ENCODE data around the gene COL9A1. TPM values are rescaled to one million over a fixed set of nuclear protein-coding genes. Genes with fewer than 3 reads are reported as not detected.

Gene COL9A1
- polyA plus RNA-seq, 3 donors: not detected

DNA sequence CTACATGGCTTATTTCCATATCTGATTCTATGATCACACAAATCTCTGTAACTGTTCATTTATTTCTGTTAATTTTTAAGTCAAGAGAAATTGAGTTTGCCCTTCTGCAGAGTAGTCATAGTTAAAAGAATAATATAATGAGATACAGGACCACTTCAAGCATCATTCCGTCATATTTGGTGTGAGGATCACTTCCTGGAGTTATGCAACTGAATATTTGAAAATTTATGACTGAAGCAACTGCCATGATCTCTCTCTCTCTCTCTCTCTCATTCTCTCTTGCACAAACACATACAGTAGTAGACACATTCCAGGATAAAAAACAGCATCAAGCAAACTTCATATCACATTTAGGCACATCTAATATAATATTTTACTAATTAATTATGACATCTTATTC, 116.4 kb downstream of the COL9A1 start:
- Histone ChIP-seq H3K27ac (ENCODE audit: low read depth in 1 of 2, low read length in 2 of 2) (no peak overlapping the region), H3K9ac (ENCODE audit: insufficient read depth, low read length, poor library complexity, severe bottlenecking) (no peak overlapping the region), H4K20me1 (ENCODE audit: insufficient read depth, low read length) (no peaks in the 10 kb centered on the region), H3K9me3 (replicated peaks in 1 of 2; ENCODE audit: control insufficient read depth in 1 of 2, insufficient read depth in 1 of 2, low read length in 2 of 2) (no peaks in the 10 kb centered on the region), H3K4me2 (replicated peaks; ENCODE audit: extremely low read depth, low read length, poor library complexity, severe bottlenecking) (no peak overlapping the region), H2AFZ (ENCODE audit: insufficient read depth, low read depth, low read length, poor library complexity, severe bottlenecking) (no peak overlapping the region), H3K79me2 (ENCODE audit: insufficient read depth, low read length) (no peaks in the 10 kb centered on the region), H3K4me3 (replicated peaks in 1 of 3; ENCODE audit: low read depth in 2 of 3, low read length in 3 of 3) (no peak overlapping the region), H3K27me3 (ENCODE audit: control insufficient read depth in 2 of 2, insufficient read depth in 2 of 2, low read length in 2 of 2) (no peaks in the 10 kb centered on the region), H3K4me1 (ENCODE audit: control insufficient read depth in 1 of 2, insufficient read depth in 2 of 2, low read length in 2 of 2) (no peaks in the 10 kb centered on the region), H3K36me3 (replicated peaks in 1 of 2; ENCODE audit: control insufficient read depth in 1 of 2, insufficient read depth in 2 of 2, low read length in 2 of 2) (no peaks in the 10 kb centered on the region)
- intact Hi-C loops (cut with micrococcal nuclease): no loop called here
- H3K27me3 Mint-ChIP-seq (ENCODE audit: low read depth in 3 of 3): no peaks in the 10 kb centered on the region
- H3K9me3 Mint-ChIP-seq: peaks cover 0 to 2% (median 0%) of the 10 kb centered on the region in 7 donors
- WGBS (ENCODE audit: insufficient coverage): no CpG with 5 or more reads among the region's 1 CpG
- no peaks in the 10 kb centered on the region for H3K4me1 Mint-ChIP-seq
- H3K27ac Mint-ChIP-seq: no peak overlapping the region
- TF ChIP-seq, protein P1, sequence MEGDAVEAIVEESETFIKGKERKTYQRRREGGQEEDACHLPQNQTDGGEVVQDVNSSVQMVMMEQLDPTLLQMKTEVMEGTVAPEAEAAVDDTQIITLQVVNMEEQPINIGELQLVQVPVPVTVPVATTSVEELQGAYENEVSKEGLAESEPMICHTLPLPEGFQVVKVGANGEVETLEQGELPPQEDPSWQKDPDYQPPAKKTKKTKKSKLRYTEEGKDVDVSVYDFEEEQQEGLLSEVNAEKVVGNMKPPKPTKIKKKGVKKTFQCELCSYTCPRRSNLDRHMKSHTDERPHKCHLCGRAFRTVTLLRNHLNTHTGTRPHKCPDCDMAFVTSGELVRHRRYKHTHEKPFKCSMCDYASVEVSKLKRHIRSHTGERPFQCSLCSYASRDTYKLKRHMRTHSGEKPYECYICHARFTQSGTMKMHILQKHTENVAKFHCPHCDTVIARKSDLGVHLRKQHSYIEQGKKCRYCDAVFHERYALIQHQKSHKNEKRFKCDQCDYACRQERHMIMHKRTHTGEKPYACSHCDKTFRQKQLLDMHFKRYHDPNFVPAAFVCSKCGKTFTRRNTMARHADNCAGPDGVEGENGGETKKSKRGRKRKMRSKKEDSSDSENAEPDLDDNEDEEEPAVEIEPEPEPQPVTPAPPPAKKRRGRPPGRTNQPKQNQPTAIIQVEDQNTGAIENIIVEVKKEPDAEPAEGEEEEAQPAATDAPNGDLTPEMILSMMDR (IDR thresholded peaks at IDR 0.05): no peak
- H3K4me3 Mint-ChIP-seq: no peak overlapping the region
- H3K36me3 Mint-ChIP-seq: no peaks in the 10 kb centered on the region
- no peak for DNase-seq

DNA sequence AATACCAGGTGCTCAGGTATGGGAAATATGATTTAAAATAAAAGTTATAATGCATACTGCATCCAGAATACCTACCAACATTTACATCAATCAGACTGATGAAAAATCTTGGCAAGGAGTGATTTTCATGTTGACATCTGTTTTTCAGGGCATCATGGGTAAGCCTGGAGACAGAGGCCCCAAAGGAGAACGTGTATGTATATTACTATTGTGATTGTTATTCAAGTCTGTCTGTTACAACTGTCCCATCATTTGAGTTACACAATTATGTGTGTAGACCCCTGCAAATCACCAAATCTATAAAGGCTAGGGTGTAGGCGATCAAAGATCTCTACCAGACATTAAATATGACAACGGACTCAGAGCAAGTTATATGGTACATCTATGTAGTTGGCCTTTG, 118.2 kb downstream of the COL9A1 start:
- TF ChIP-seq, protein P1 (IDR thresholded peaks at IDR 0.05): no peak
- H2AFZ ChIP-seq (ENCODE audit: insufficient read depth, low read depth, low read length, poor library complexity, severe bottlenecking): no peak overlapping the region
- no peak overlapping the region for H3K4me2 ChIP-seq (replicated peaks; ENCODE audit: extremely low read depth, low read length, poor library complexity, severe bottlenecking)
- no peaks in the 10 kb centered on the region for H4K20me1 ChIP-seq (ENCODE audit: insufficient read depth, low read length)
- no peaks in the 10 kb centered on the region for H3K36me3 ChIP-seq (replicated peaks in 1 of 2; ENCODE audit: control insufficient read depth in 1 of 2, insufficient read depth in 2 of 2, low read length in 2 of 2)
- H3K9me3 Mint-ChIP-seq: peaks cover 0 to 2% (median 0%) of the 10 kb centered on the region in 7 donors
- H3K27ac ChIP-seq (ENCODE audit: low read depth in 1 of 2, low read length in 2 of 2): no peak overlapping the region
- no peak overlapping the region for H3K4me3 ChIP-seq (replicated peaks in 1 of 3; ENCODE audit: low read depth in 2 of 3, low read length in 3 of 3)
- no peaks in the 10 kb centered on the region for H3K4me1 ChIP-seq (ENCODE audit: control insufficient read depth in 1 of 2, insufficient read depth in 2 of 2, low read length in 2 of 2)
- H3K9ac ChIP-seq (ENCODE audit: insufficient read depth, low read length, poor library complexity, severe bottlenecking): no peak overlapping the region
- no CpG with 5 or more reads among the region's 3 CpGs for WGBS (ENCODE audit: insufficient coverage)
- no peak overlapping the region for H3K27ac Mint-ChIP-seq
- no peaks in the 10 kb centered on the region for H3K36me3 Mint-ChIP-seq
- intact Hi-C loops (cut with micrococcal nuclease): no loop called here
- H3K4me1 Mint-ChIP-seq: no peaks in the 10 kb centered on the region
- H3K27me3 ChIP-seq (ENCODE audit: control insufficient read depth in 2 of 2, insufficient read depth in 2 of 2, low read length in 2 of 2): no peaks in the 10 kb centered on the region
- H3K27me3 Mint-ChIP-seq (ENCODE audit: low read depth in 3 of 3): no peaks in the 10 kb centered on the region
- no peak overlapping the region for H3K4me3 Mint-ChIP-seq
- peaks cover 0 to 5% of the 10 kb centered on the region in 2 donors for H3K9me3 ChIP-seq (replicated peaks in 1 of 2; ENCODE audit: control insufficient read depth in 1 of 2, insufficient read depth in 1 of 2, low read length in 2 of 2)
- no peaks in the 10 kb centered on the region for H3K79me2 ChIP-seq (ENCODE audit: insufficient read depth, low read length)
- no peak for DNase-seq

Data from CD14-positive monocyte (primary cell).